ENCODE data around the gene ELF2.

GRCh38 chr4:139207873-139208403 is 30.9 kb upstream of the ELF2 start:
- TF ChIP-seq EZH2 (IDR thresholded peaks at IDR 0.05; ENCODE audit: insufficient read depth, low read length) (no peak), CTCF (IDR thresholded peaks at IDR 0.05; ENCODE audit: insufficient read depth, low read depth, low read length) (no peak)
